RKO (cell line): ENCODE measurements around the gene CCNG1.
A peak's percentile ranks its signal among the peaks of the same experiment; 100 is the strongest.
"Not testable (repeated sequence)": the region's sequence is repeated elsewhere in the genome, so short reads cannot be mapped to it uniquely, and the experiment has no call there.

Source experiments
- DNase-seq: peaks from one replicate; pipeline ENCODE4 v3.0.0-alpha.2; 2016; ENCODE audit warnings: low spot score

CCNG1 gene

GRCh38 chr5:163444526-163444925 lies 7.1 kb downstream of the CCNG1 start:
- no peak for DNase-seq

GRCh38 chr5:163445345-163445744 lies 8.0 kb downstream of the CCNG1 start:
- DNase-seq: no peak

GRCh38 chr5:163447191-163447590 lies 9.8 kb downstream of the CCNG1 start:
- DNase-seq: no peak

- no peak for DNase-seq
Observed at GRCh38 chr5:163447875-163448274, 10.5 kb downstream of the CCNG1 start.

- no peak for DNase-seq
Observed at GRCh38 chr5:163448491-163448890, 11.1 kb downstream of the CCNG1 start.

- no peak for DNase-seq
Observed at GRCh38 chr5:163451489-163451888, 14.1 kb downstream of the CCNG1 start.

GRCh38 chr5:163453705-163454104 lies 16.3 kb downstream of the CCNG1 start:
- no peak for DNase-seq

- DNase-seq: not testable (repeated sequence)
Observed at GRCh38 chr5:163455406-163455805, 18.0 kb downstream of the CCNG1 start.

- DNase-seq: no peak
Observed at GRCh38 chr5:163456029-163456589, 18.7 kb downstream of the CCNG1 start.

GRCh38 chr5:163456840-163457239 lies 19.4 kb downstream of the CCNG1 start:
- no peak for DNase-seq

- DNase-seq: peak; percentile 17
Observed at GRCh38 chr5:163458778-163459385, 21.5 kb downstream of the CCNG1 start.

- DNase-seq: no peak
Observed at GRCh38 chr5:163459462-163459818, 22.0 kb downstream of the CCNG1 start.

- peak; percentile 99 for DNase-seq
Observed at GRCh38 chr5:163459819-163460561, 22.6 kb downstream of the CCNG1 start, which contains the start of gene NUDCD2. TSS of gene NUDCD2 (minus strand) at chr5:163460102. CDS start at chr5:163460050, 52 bp downstream.

- peak; percentile 64 for DNase-seq
Observed at GRCh38 chr5:163460562-163461171, 23.3 kb downstream of the CCNG1 start, which contains the start of gene HMMR. TSS of gene HMMR (plus strand) at chr5:163460632. CDS start at chr5:163460693, 61 bp downstream.

- DNase-seq: no peak
Observed at GRCh38 chr5:163463063-163463435, 25.7 kb downstream of the CCNG1 start.

GRCh38 chr5:163467682-163468081 lies 30.3 kb downstream of the CCNG1 start:
- no peak for DNase-seq

GRCh38 chr5:163473635-163474243 lies 36.3 kb downstream of the CCNG1 start:
- peak; percentile 22 for DNase-seq

- DNase-seq: no peak
Observed at GRCh38 chr5:163475411-163475810, 38.0 kb downstream of the CCNG1 start.

GRCh38 chr5:163478126-163478981 lies 41.0 kb downstream of the CCNG1 start:
- DNase-seq: peak; percentile 21

- DNase-seq: no peak
Observed at GRCh38 chr5:163478982-163479271, 41.5 kb downstream of the CCNG1 start.

GRCh38 chr5:163489055-163489744 lies 51.8 kb downstream of the CCNG1 start:
- DNase-seq: peak; percentile 35
